ENCODE measurements around the gene NFATC3.

Gene NFATC3

GRCh38 chr16:68252383-68252782 lies 167.2 kb downstream of the NFATC3 start:
- DNase-seq = no peak

DNA sequence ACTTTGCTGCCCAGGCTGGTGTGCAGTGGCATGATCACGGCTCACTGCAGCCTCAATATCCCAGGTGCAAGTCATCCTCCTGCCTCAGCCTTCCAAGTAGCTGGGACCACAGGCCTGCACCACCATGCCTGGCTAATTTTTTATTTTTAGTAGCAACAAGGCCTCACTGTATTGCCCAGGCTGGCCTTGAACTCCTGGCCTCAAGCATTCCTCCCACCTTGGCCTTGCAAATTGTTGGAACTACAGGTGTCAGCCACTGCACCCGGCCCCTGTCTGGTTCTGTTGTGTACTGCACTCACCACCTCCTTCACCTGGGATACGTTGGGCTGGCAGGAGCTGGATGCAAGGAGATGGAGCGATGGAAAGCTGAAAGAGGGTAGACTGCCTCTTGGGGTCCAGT lies 168.6 kb downstream of the NFATC3 start:
- no peak for DNase-seq

DNA sequence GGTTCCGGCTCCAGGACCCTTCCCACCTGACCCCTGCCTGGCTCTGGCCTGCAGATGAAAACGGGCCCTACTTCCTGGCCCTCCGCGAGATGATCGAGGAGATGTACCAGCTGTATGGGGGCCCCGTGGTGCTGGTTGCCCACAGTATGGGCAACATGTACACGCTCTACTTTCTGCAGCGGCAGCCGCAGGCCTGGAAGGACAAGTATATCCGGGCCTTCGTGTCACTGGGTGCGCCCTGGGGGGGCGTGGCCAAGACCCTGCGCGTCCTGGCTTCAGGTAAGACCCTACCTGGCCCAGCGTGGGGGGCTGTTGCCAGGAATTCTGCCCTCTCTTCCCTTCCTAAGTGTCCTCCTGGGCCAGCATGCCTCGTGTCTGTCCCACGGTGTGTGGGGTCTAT lies 170.5 kb downstream of the NFATC3 start:
- no peak for DNase-seq

DNA sequence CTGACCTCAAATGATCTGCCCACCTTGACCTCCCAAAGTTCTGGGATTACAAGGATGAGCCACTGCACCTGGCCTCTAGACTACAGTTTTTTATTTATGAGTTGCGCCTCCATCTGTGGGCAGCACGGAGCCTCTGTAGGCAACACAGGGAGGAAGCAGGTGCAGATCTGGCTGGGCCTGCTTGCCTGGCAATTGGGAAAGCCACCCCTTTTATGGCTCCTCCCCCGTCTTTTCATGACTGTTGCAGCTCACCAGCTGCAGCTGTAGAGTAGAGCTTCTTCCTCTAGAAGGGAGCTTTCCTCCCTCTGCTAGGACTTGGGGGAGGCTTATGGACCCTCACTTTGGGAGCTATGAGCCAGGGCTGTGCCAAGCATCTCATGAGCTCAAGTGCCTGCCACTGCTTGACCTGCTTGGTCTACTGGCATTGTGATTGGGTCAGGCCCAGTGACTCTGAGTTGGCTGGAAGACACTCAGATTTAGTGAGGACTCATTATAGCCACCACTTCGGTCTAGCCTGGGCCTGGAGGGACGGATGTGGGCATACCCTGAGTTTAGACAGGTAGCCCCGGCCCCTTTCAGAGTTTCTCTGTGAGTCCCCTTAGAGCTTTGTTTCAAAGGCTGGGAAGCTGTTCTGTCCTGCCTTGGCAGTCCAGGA lies 172.2 kb downstream of the NFATC3 start:
- no peak for DNase-seq

- no peak for DNase-seq
Observed at GRCh38 chr16:68257906-68258800, 173.0 kb downstream of the NFATC3 start.

DNA sequence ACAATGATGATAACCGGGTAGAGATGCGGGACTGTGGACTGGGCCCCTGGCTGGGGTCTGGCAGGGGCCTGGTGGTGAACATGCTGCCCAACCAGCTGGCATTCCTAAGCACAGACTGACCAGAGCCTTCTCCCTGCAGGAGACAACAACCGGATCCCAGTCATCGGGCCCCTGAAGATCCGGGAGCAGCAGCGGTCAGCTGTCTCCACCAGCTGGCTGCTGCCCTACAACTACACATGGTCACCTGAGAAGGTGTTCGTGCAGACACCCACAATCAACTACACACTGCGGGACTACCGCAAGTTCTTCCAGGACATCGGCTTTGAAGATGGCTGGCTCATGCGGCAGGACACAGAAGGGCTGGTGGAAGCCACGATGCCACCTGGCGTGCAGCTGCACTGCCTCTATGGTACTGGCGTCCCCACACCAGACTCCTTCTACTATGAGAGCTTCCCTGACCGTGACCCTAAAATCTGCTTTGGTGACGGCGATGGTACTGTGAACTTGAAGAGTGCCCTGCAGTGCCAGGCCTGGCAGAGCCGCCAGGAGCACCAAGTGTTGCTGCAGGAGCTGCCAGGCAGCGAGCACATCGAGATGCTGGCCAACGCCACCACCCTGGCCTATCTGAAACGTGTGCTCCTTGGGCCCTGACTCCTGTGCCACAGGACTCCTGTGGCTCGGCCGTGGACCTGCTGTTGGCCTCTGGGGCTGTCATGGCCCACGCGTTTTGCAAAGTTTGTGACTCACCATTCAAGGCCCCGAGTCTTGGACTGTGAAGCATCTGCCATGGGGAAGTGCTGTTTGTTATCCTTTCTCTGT lies 174.0 kb downstream of the NFATC3 start:
- no peak for DNase-seq

GRCh38 chr16:68263559-68264127 lies 178.5 kb downstream of the NFATC3 start:
- DNase-seq = no peak

DNA sequence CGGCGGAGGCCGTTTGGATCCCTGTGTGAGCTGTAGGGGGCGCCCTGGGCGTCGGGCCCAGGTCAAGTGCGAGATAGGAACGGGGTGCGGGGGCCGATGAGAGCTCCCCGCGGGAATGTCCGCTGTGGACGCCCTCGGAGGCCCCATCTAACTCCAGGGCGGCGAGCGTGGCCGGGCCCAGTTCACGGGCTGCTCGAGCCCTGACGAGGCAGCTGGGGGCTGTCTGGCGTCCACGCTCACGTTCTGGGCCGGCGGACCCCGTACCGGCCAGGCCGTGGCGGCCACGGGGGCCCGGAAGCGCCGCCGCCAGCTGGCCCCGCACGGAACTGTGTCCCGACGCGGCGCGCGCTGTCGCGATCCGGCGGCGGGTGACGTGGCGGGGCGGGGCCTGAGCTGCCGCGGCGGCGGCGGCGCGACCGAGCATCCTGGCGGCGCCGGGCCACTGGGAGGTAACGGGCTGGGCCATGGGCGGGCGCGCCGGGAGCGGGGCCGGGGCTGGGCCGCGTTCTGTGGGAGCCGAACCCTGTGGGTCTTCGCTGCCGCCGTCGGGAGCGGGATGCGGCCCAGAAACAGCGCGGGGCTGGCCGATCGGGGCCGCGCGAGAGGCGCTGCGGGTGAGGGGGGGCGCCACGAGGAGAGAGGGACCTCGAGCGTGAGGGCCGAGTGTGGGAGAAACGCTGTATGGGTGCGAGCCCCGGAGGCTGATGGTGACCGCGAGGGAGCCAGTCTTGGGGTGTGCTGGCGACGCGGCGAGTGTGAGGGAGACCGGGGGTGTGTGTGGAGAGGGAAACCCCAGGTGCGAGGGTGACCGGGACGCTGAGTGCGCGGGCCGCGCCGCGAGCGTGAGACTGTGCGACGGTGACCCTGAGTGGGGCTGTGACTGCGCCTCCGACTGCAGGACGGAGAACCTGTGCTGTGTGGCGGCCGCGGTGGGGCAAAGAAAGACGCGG lies 179.2 kb downstream of the NFATC3 start, which contains the start of gene SLC7A6:
Gene SLC7A6, plus strand, starts transcription at position 399 of the 950 bp plus-strand sequence. CDS start 10,201 bp downstream, outside the sequence.
- peak; percentile 80 for DNase-seq

DNA sequence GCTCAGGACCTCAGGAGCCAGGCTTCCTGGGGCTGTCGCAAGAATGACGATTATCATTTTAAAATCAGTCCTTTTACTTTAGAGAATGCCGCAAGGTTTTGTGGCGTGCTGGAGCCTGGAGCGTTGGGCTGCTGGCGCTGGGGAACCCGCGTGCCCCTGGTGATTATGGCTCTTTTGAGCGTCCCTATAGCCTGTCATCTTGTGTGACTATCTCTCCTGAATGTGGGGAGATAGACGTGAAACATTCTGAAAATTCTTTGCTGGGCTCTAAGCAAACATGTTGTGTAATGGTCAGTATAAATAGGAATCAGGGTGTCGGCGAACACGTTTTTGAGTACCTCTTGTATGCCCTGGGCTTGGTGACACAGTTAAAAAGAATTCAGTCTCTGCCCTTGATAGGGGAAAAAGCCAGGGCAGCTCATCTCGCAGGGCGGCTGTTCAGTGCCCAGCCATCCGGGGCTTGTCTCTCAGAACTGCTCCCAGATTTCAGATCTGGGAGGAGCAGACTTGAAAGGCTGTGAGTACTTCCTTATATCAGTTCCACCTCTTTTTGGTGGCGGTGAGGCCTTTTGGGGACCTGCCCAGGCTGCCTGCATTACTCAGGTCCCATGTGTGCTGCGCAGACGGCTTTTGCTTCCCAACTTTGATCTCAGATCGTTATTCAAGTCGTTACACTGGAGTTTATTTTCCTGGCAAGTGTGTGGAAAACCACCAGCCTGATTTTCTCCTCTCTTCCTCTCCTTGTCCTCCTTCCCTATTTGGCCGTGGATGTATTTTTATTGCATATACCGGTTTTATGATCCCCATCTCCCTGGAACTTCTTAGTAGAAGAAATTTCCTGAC lies 180.1 kb downstream of the NFATC3 start:
- DNase-seq = peak; percentile 31

DNA sequence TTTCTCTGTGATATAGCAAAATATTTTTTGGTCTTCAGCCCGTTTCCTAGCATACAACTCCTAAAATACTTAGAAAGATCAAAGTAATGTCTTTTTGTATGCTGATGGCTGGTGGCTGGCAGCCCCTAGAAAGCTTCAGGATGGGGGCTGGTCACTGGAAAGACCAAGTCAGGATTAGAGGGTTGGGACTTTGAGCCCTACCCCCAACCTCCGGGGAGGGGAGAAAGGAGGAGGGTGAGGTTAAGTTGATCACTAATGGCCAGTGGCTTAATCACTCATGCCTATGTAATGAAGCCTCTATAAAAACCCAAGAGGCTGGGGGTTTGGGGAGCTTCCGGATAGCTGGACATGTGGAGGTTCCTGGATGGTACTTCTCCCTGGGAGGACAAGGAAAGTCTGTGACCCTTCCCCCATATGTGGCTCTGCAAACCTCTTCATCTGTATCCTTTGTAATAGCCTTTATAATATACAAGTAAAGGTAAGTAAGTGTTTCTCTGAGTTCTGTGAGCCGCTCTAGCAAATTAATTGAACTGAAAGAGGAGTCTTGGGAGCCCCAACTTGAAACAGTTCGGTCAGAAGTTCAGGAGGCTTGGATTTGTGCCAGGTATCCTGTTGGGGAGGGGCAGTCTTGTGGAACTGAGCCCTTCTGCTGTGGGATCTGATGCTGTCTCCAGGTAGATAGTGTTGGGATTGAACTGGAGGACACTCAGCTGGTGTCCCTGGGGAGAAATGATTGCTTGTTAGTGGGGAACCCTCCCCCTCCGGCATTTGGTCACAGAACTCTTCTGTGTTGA lies 182.6 kb downstream of the NFATC3 start:
- no peak for DNase-seq

- no peak for DNase-seq
Observed at GRCh38 chr16:68269793-68270192, 184.6 kb downstream of the NFATC3 start.

DNA sequence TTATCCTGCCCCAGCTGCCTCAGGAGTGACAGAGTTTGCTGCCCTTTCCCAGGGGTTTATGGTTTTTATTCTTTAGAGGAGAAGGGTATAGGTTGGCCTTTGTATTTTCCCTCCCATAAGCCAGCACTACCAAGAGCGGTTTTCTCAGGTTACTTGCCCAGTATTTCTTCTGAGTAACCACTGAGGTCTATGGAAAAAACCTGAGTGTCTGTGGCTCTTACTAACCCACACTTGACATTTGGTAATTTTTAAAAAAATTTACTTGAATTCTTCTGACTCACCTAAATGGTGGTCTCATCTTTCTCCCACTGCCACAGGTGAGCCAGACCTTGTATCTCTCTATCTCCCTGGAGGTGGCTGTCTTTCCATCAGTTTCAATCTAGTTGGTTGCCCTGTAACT lies 185.2 kb downstream of the NFATC3 start:
- DNase-seq = no peak

DNA sequence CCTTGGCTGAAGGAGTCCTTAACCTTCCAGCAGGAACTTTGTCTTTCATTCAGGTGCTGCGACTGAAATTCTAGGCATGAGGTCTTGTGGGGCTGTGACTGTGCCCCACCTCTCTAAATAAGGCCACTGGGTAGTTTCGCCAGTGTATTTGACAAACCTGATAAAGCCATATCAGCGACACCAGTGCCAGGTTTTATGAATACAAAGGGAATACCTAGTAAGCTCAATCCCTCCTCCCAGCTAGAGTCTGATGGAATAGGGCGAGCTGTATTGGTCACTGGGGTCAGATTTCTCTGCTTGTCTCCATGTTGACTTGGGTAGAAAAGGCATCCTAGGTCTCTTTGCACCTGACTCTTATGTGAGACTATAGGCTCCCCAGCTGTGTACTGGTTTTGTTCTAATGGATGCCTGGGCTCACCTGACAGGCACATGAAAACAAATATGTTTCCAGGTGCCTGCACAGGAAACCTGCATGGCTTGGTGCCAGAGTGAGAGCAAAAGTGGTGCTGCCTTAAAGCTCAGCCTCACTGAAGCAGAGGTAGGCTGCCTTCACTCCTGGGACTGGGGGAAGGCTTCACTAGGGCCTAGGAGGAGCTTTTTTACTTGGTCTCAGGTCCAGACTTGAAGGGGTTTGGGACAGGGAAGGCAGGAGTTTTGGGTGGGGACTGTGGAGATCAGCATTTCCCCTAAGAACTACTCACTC lies 187.5 kb downstream of the NFATC3 start:
- DNase-seq = peak; percentile 15

- no peak for DNase-seq
Observed at GRCh38 chr16:68273459-68273858, 188.3 kb downstream of the NFATC3 start.

- DNase-seq = no peak
Observed at GRCh38 chr16:68273896-68274295, 188.7 kb downstream of the NFATC3 start.

GRCh38 chr16:68274441-68274840 lies 189.3 kb downstream of the NFATC3 start:
- DNase-seq = no peak

- peak; percentile 12 for DNase-seq
Observed at GRCh38 chr16:68275611-68276191, 190.5 kb downstream of the NFATC3 start.

DNA sequence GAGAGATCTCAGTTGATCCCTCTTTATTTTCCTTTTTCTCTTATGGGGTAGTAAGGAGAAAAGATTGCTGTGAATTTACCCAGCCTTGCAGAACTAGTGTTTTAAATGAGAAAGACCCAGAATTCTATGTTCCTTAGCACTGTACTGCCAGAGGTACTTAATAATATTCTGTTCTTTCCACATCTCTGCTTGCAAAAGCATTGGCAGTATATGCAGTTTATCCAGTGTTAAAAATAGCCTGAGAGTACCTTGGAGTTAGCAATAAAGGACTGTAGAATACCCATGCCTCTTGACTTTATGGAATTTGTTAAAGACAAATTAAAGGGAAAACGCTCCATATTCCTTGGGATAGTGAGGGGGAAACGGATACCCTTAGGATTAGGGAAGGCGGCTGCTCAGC lies 191.1 kb downstream of the NFATC3 start:
- DNase-seq = no peak

Data from stimulated activated naive CD4-positive, alpha-beta T cell treated with Interleukin-2 at 50 U/mL for 16 hours (primary cell).